Measurements from ENCODE around the gene FLNB. TPM values are rescaled to one million over a fixed set of nuclear protein-coding genes. Genes with fewer than 3 reads are reported as not detected.

Gene FLNB
- total RNA-seq, 1 experiment from 2014 or later, result 315 TPM

DNA sequence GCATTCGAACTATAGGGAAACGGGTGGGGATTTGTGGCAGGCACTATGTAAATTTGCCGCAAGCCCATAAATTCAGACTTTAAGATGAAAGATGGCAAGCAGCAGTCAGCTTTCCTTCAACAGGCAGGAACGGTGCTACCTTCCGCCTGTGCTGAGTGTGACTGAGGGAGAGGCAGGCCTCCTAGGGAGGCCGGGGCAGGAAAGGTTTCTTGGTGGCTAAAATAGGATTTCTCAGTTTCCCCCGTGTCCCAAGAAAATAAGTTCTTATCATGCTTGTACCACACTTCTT, 12.5 kb downstream of the FLNB start:
- Mint-ChIP-seq H3K9me3 (ENCODE audit: unreplicated experiment) (no peaks in the 10 kb centered on the region), H3K4me1 (ENCODE audit: low read depth, unreplicated experiment) (peaks cover 39% of the 10 kb centered on the region), H3K27me3 (ENCODE audit: insufficient read depth, unreplicated experiment) (no peaks in the 10 kb centered on the region), H3K4me3 (ENCODE audit: unreplicated experiment) (peak overlapping the region; percentile 48), H3K36me3 (ENCODE audit: insufficient read depth, unreplicated experiment) (peaks cover 64% of the 10 kb centered on the region), H3K27ac (ENCODE audit: unreplicated experiment) (peak overlapping the region; percentile 79)
- no peaks in the 10 kb centered on the region for H3K36me3 ChIP-seq (ENCODE audit: control insufficient read depth, insufficient read depth, low read length)
- DNase-seq, result no peak
- POLR2A ChIA-PET, result no interaction called here
- CTCF ChIA-PET, result interaction anchor here (0.6 kb wide), 2 partner anchors 14 to 49 kb away, joined by 3 to 5 read pairs; no protein-coding TSS in a partner anchor
- no peaks in the 10 kb centered on the region for H3K9me3 ChIP-seq
- TF ChIP-seq, protein P1, sequence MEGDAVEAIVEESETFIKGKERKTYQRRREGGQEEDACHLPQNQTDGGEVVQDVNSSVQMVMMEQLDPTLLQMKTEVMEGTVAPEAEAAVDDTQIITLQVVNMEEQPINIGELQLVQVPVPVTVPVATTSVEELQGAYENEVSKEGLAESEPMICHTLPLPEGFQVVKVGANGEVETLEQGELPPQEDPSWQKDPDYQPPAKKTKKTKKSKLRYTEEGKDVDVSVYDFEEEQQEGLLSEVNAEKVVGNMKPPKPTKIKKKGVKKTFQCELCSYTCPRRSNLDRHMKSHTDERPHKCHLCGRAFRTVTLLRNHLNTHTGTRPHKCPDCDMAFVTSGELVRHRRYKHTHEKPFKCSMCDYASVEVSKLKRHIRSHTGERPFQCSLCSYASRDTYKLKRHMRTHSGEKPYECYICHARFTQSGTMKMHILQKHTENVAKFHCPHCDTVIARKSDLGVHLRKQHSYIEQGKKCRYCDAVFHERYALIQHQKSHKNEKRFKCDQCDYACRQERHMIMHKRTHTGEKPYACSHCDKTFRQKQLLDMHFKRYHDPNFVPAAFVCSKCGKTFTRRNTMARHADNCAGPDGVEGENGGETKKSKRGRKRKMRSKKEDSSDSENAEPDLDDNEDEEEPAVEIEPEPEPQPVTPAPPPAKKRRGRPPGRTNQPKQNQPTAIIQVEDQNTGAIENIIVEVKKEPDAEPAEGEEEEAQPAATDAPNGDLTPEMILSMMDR (IDR thresholded peaks at IDR 0.05; ENCODE audit: insufficient read depth in 1 of 2, low read depth in 1 of 2, low read length in 1 of 2, severe bottlenecking in 1 of 2, unreplicated experiment in 1 of 2), result no peak
- no TSS peak for BruUV-seq (replicated peaks)
- no peaks in the 10 kb centered on the region for H3K27me3 ChIP-seq (replicated peaks; ENCODE audit: control insufficient read depth, insufficient read depth, low read length)
- H3K4me3 ChIP-seq (ENCODE audit: low read depth, low read length), result no peak overlapping the region
- peaks cover 59% of the 10 kb centered on the region for H3K4me1 ChIP-seq
- intact Hi-C loops (cut with micrococcal nuclease; ENCODE audit: unreplicated experiment), result loop anchor here (2.0 to 5.0 kb wide), 2 partner anchors 16 to 82 kb away; no protein-coding TSS in a partner anchor

DNA sequence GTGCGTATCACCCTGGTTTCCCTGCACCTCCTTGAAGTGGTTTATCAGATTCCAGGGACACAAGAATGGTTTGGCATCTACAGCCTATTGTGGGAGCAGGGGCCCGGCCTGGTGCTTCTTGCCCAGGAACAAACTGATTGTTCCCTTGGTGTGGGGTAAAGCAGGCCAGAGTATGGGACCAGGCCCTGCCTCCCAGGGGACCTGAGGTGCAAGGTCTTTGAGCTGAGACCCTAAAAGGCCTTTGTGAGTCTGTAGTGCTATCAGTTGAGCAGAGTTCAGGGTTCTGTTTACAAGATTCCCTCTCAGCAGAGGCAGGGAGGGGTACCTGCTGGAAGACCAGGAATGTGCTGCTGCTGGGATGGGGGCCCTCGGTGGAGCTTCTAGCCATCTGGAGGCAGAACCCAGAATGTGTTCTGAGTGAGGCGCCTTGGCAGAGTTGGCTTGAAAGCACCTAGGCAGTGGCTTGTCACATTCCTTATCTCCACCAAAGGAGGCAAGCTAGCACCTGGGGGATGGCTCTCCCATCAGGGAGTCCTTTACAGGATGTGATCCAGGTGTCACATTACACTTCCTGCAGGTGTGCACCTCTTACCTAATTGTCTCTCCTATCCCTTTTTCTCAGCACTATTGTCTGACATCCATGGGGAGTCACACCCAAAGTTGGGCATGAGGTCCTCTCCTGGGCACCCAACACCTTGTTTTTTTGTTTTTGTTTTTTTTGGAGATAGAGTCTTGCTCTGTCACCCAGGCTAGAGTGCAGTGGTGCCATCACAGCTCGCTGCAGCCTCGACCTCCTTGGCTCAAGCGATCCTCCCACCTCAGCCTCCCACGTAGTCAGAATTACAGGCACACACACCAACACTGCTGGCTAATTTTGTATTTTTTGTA, 13.1 kb downstream of the FLNB start:
- Mint-ChIP-seq H3K4me1 (ENCODE audit: low read depth, unreplicated experiment) (peaks cover 43% of the 10 kb centered on the region), H3K27ac (ENCODE audit: unreplicated experiment) (peak overlapping the region; percentile 79), H3K36me3 (ENCODE audit: insufficient read depth, unreplicated experiment) (peaks cover 66% of the 10 kb centered on the region), H3K4me3 (ENCODE audit: unreplicated experiment) (no peak overlapping the region), H3K27me3 (ENCODE audit: insufficient read depth, unreplicated experiment) (no peaks in the 10 kb centered on the region), H3K9me3 (ENCODE audit: unreplicated experiment) (no peaks in the 10 kb centered on the region)
- CTCF ChIA-PET, result interaction anchor here (0.6 kb wide), 2 partner anchors 49 to 97 kb away, joined by 3 to 5 read pairs; no protein-coding TSS in a partner anchor
- TF ChIP-seq, protein P1 (IDR thresholded peaks at IDR 0.05; ENCODE audit: insufficient read depth in 1 of 2, low read depth in 1 of 2, low read length in 1 of 2, severe bottlenecking in 1 of 2, unreplicated experiment in 1 of 2), result no peak
- no peak overlapping the region for H3K4me3 ChIP-seq (ENCODE audit: low read depth, low read length)
- no TSS peak for BruUV-seq (replicated peaks)
- peak; percentile 56 to 71 for DNase-seq
- H3K27me3 ChIP-seq (replicated peaks; ENCODE audit: control insufficient read depth, insufficient read depth, low read length), result no peaks in the 10 kb centered on the region
- H3K36me3 ChIP-seq (ENCODE audit: control insufficient read depth, insufficient read depth, low read length), result no peaks in the 10 kb centered on the region
- no peaks in the 10 kb centered on the region for H3K9me3 ChIP-seq
- POLR2A ChIA-PET, result interaction anchor here (0.5 kb wide), 1 partner anchor 53 kb away, joined by 4 read pairs; no protein-coding TSS in a partner anchor
- peaks cover 64% of the 10 kb centered on the region for H3K4me1 ChIP-seq
- intact Hi-C loops (cut with micrococcal nuclease; ENCODE audit: unreplicated experiment), result loop anchor here (2.0 to 5.0 kb wide), 2 partner anchors 15 to 81 kb away; no protein-coding TSS in a partner anchor

GRCh38 chr3:58021962-58022361, 13.7 kb downstream of the FLNB start:
- intact Hi-C loops (cut with micrococcal nuclease; ENCODE audit: unreplicated experiment), result loop anchor here (2.0 to 5.0 kb wide), 2 partner anchors 15 to 80 kb away; no protein-coding TSS in a partner anchor
- BruUV-seq (replicated peaks), result no TSS peak
- H3K4me3 ChIP-seq (ENCODE audit: low read depth, low read length), result no peak overlapping the region
- Mint-ChIP-seq H3K27me3 (ENCODE audit: insufficient read depth, unreplicated experiment) (no peaks in the 10 kb centered on the region), H3K4me1 (ENCODE audit: low read depth, unreplicated experiment) (peaks cover 44% of the 10 kb centered on the region), H3K9me3 (ENCODE audit: unreplicated experiment) (no peaks in the 10 kb centered on the region), H3K4me3 (ENCODE audit: unreplicated experiment) (no peak overlapping the region), H3K27ac (ENCODE audit: unreplicated experiment) (no peak overlapping the region), H3K36me3 (ENCODE audit: insufficient read depth, unreplicated experiment) (peaks cover 68% of the 10 kb centered on the region)
- ChIA-PET POLR2A (no interaction called here), CTCF (interaction anchor here (0.6 to 1.1 kb wide), 2 partner anchors 23 to 98 kb away, joined by 3 read pairs; no protein-coding TSS in a partner anchor)
- TF ChIP-seq, protein P1 (IDR thresholded peaks at IDR 0.05; ENCODE audit: insufficient read depth in 1 of 2, low read depth in 1 of 2, low read length in 1 of 2, severe bottlenecking in 1 of 2, unreplicated experiment in 1 of 2), result no peak
- H3K9me3 ChIP-seq, result no peaks in the 10 kb centered on the region
- H3K4me1 ChIP-seq, result peaks cover 59% of the 10 kb centered on the region
- H3K36me3 ChIP-seq (ENCODE audit: control insufficient read depth, insufficient read depth, low read length), result no peaks in the 10 kb centered on the region
- DNase-seq, result no peak
- no peaks in the 10 kb centered on the region for H3K27me3 ChIP-seq (replicated peaks; ENCODE audit: control insufficient read depth, insufficient read depth, low read length)

Measured in Caco-2 (cell line).